ENCODE data around the gene MCRIP1.

The MCRIP1 gene

GRCh38 chr17:81833160-81833920, at the start of gene MCRIP1:
Gene MCRIP1 (minus strand): TSS chr17:81833291. CDS start chr17:81824506, 8,785 bp downstream.
- TF ChIP-seq Cebpa-rat (IDR thresholded peaks at IDR 0.05) = no peak
- Histone ChIP-seq H4K20me1 (peaks cover 0 to 19% (median 8%) of the 10 kb centered on the region in 11 experiments; a peak in 9 of 22 replicates), H3K9ac (peak within 1 kb of the TSS; percentile 86 to 97 (median 90)), H3K4me2 (peak within 1 kb of the TSS; percentile 91 to 98 (median 97)), H3K36me3 (no peaks in the 10 kb centered on the region; a peak in 1 of 22 replicates), H3K27me3 (no peaks in the 10 kb centered on the region), H3K4me1 (peaks cover 59 to 95% (median 86%) of the 10 kb centered on the region in 10 experiments), H3K9me3 (replicated peaks in 1 of 11) (no peaks in the 10 kb centered on the region), H3K27ac (peak within 1 kb of the TSS; percentile 93 to 98 (median 97)), H3K4me3 (peak within 1 kb of the TSS; percentile 72 to 96 (median 84))

GRCh38 chr17:81879121-81879520, 46.0 kb upstream of the MCRIP1 start:
- no peak overlapping the region for H3K4me2 ChIP-seq
- H3K9me3 ChIP-seq (replicated peaks in 1 of 11) = no peaks in the 10 kb centered on the region
- TF ChIP-seq Cebpa-rat (IDR thresholded peaks at IDR 0.05) = no peak
- no peaks in the 10 kb centered on the region for H3K4me1 ChIP-seq
- H3K4me3 ChIP-seq = no peak overlapping the region
- H3K9ac ChIP-seq = 0 out of 22 replicates have a peak overlapping the region, but pooled peaks of 1 of the 11 experiments have one; percentile 0
- H3K27ac ChIP-seq = no peak overlapping the region
- H4K20me1 ChIP-seq = peaks cover 0 to 42% (median 15%) of the 10 kb centered on the region in 11 experiments; a peak in 15 of 22 replicates
- peaks cover 64 to 79% (median 73%) of the 10 kb centered on the region in 11 experiments for H3K36me3 ChIP-seq
- H3K27me3 ChIP-seq = no peaks in the 10 kb centered on the region

- Histone ChIP-seq H3K4me3 (no peak overlapping the region), H3K9ac (no peak overlapping the region), H4K20me1 (peaks cover 0 to 34% (median 8%) of the 10 kb centered on the region in 11 experiments; a peak in 9 of 22 replicates), H3K27me3 (no peaks in the 10 kb centered on the region), H3K9me3 (replicated peaks in 1 of 11) (no peaks in the 10 kb centered on the region), H3K36me3 (peaks cover 56 to 71% (median 65%) of the 10 kb centered on the region in 11 experiments), H3K4me1 (peaks cover under 1 to 8% (median 6%) of the 10 kb centered on the region in 10 experiments; a peak in 14 of 20 replicates), H3K4me2 (no peak overlapping the region), H3K27ac (no peak overlapping the region)
- TF ChIP-seq Cebpa-rat (IDR thresholded peaks at IDR 0.05) = no peak
These were observed 45.2 kb upstream of the MCRIP1 start for GRCh38 chr17:81878294-81878693.

- H3K27me3 ChIP-seq = no peaks in the 10 kb centered on the region
- H3K4me2 ChIP-seq = no peak overlapping the region
- peaks cover 8 to 15% (median 13%) of the 10 kb centered on the region in 10 experiments for H3K4me1 ChIP-seq
- TF ChIP-seq Cebpa-rat (IDR thresholded peaks at IDR 0.05) = no peak
- no peak overlapping the region for H3K4me3 ChIP-seq
- H3K36me3 ChIP-seq = peaks cover 49 to 64% (median 57%) of the 10 kb centered on the region in 11 experiments
- no peak overlapping the region for H3K9ac ChIP-seq
- no peaks in the 10 kb centered on the region for H3K9me3 ChIP-seq (replicated peaks in 1 of 11)
- no peak overlapping the region for H3K27ac ChIP-seq
- H4K20me1 ChIP-seq = peaks cover 0 to 27% (median 5%) of the 10 kb centered on the region in 11 experiments; a peak in 8 of 22 replicates
These were observed 44.5 kb upstream of the MCRIP1 start for GRCh38 chr17:81877569-81877968.

- Histone ChIP-seq H3K36me3 (peaks cover 24 to 39% (median 33%) of the 10 kb centered on the region in 11 experiments), H3K27me3 (no peaks in the 10 kb centered on the region), H3K4me3 (peak overlapping the region; percentile 76 to 99 (median 96)), H3K9me3 (replicated peaks in 1 of 11) (no peaks in the 10 kb centered on the region), H3K27ac (peak overlapping the region; percentile 96 to 100 (median 100)), H4K20me1 (peaks cover 38 to 42% (median 41%) of the 10 kb centered on the region in 11 experiments), H3K9ac (peak overlapping the region; percentile 95 to 100 (median 100)), H3K4me1 (peaks cover 41 to 58% (median 53%) of the 10 kb centered on the region in 10 experiments), H3K4me2 (peak overlapping the region; percentile 91 to 100 (median 96))
- no peak for TF ChIP-seq Cebpa-rat (IDR thresholded peaks at IDR 0.05)
These were observed 38.5 kb upstream of the MCRIP1 start for GRCh38 chr17:81871387-81872230.

- peak within 1 kb of the TSS; percentile 96 to 100 (median 100) for H3K27ac ChIP-seq
- H4K20me1 ChIP-seq = peaks cover 44 to 49% (median 48%) of the 10 kb centered on the region in 11 experiments
- no peaks in the 10 kb centered on the region for H3K9me3 ChIP-seq (replicated peaks in 1 of 11)
- H3K4me2 ChIP-seq = peak within 1 kb of the TSS; percentile 93 to 100 (median 99)
- H3K36me3 ChIP-seq = peaks cover 24 to 42% (median 37%) of the 10 kb centered on the region in 11 experiments
- no peak for TF ChIP-seq Cebpa-rat (IDR thresholded peaks at IDR 0.05)
- no peaks in the 10 kb centered on the region for H3K27me3 ChIP-seq
- peaks cover 47 to 65% (median 59%) of the 10 kb centered on the region in 10 experiments for H3K4me1 ChIP-seq
- peak within 1 kb of the TSS; percentile 76 to 99 (median 96) for H3K4me3 ChIP-seq
- peak within 1 kb of the TSS; percentile 95 to 100 (median 100) for H3K9ac ChIP-seq
These were observed 37.9 kb upstream of the MCRIP1 start, which contains the start of gene ARHGDIA for GRCh38 chr17:81870981-81871386. Gene ARHGDIA (minus strand): TSS chr17:81871337. CDS start chr17:81869930, 1,407 bp downstream.

GRCh38 chr17:81870131-81870980, 37.3 kb upstream of the MCRIP1 start:
- peak overlapping the region; percentile 95 to 100 (median 100) for H3K9ac ChIP-seq
- peaks cover 54 to 71% (median 66%) of the 10 kb centered on the region in 10 experiments for H3K4me1 ChIP-seq
- H3K4me2 ChIP-seq = peak overlapping the region; percentile 89 to 99 (median 97)
- peak overlapping the region; percentile 76 to 99 (median 96) for H3K4me3 ChIP-seq
- H4K20me1 ChIP-seq = peaks cover 51 to 55% (median 54%) of the 10 kb centered on the region in 11 experiments
- H3K9me3 ChIP-seq (replicated peaks in 1 of 11) = no peaks in the 10 kb centered on the region
- H3K36me3 ChIP-seq = peaks cover 24 to 48% (median 38%) of the 10 kb centered on the region in 11 experiments
- TF ChIP-seq Cebpa-rat (IDR thresholded peaks at IDR 0.05) = no peak
- H3K27me3 ChIP-seq = no peaks in the 10 kb centered on the region
- peak overlapping the region; percentile 96 to 100 (median 100) for H3K27ac ChIP-seq

Measured in BLaER1 treated with 17β-estradiol and CSF1 and Interleukin-3, amounts not matched to agents 10 nM and 100 nM (cell line).